Measurements from ENCODE around the gene FCRL3.

FCRL3 gene

DNA sequence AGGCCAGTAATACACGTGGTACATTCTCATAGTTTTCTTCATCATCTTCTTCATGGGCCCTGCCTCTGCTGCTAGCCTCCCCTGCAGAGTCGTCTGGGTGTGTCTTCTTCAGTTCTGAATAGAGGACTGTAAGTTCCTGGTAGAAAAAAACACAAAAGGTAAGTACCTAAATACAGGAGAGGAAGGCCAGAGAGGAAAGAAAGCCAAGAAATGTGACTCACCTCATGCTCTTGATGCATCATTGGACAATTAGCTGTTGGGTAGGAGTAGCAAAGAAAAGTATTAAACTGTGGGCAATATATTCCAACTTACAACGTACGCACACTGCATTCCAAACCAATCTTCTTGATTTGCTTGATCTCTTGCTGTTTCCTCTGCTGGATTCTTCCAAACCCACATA is 21.8 kb downstream of the FCRL3 start:
- DNase-seq (ENCODE audit: low read depth), result no peak

DNA sequence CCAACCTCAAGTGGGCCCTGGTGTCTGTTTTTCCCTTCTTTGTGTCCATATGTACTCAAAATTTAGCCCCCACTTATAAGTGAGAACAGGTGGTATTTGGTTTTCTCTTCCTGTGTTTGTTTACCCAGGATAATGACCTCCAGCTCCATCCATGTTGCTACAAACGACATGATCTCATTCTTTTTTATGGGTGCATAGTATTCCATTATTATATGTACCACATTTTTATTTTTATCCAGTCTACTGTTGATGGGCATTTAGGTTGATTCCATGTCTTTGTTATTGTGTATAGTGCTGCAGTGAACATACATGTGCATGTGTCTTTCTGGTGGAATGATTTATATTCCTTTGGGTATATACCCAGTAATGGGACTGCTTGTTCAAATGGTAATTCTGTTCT is 27.6 kb downstream of the FCRL3 start:
- DNase-seq (ENCODE audit: low read depth), result no peak

DNA sequence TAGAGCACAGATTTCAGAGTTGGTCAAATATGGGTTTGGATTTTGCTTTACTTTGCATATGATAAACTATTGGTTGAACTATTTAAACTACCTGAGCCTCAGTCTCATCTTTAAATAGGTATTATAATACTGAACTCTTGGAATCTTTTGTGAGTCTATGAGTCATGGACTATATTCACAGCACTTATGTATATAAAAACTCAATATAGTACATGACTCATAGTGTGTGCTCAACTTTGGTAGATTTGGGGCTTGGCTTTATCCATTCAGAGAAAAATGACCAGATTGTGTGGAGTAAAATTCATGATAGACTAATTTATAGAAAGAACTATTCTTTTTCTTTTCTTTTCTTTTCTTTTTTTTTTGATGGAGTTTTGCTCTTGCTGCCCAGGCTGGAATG is 28.7 kb downstream of the FCRL3 start:
- DNase-seq (ENCODE audit: low read depth), result no peak

DNA sequence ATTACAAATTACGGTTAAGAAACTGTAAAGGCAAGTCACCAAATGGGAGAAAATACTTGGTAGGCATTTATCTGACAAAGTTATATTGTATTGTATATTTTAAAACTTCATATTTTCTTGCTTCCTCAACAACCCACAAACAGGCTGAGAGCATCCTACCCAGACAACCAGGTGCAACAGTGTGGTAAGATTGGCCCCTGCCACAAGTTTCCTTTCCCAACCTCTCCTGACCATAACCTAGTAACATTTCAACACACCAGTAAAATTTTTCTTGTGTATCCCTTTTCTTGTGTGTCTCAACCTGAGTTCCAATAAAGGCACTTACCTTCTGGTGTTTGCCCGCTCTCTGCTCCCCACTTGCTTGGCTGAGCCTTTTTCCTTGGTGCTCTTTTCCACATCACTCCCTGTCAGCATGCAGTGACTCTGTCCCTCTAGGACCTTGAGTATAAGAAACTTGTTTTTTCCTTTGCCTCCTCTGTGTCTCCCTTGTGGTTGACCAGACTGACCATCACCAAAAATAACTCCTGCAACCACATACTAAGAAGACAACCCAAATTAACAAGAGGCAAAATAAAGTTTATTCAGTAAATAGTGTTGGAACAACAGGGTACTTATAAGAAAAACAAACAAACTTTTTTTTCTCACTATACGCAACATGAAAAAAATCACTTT is 40.9 kb downstream of the FCRL3 start:
- no peak for DNase-seq (ENCODE audit: low read depth)

DNA sequence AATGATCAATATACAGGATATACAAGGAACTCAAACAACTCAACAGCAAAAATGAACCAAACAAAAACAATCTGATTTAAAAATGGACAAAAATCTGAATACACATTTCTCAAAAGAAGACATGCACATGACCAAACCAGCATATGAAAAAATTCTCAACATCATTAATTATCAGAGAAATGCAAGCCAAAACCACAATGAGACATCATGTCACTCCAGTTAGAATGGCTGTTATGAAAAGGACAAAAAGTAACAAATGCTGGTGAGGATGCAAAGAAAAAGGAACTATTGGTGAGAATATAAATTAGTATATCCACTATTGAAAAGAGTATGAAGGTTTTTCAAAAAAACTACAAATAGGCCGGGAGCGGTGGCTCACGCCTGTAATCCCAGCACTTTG is 42.0 kb downstream of the FCRL3 start:
- DNase-seq (ENCODE audit: low read depth), result no peak

DNA sequence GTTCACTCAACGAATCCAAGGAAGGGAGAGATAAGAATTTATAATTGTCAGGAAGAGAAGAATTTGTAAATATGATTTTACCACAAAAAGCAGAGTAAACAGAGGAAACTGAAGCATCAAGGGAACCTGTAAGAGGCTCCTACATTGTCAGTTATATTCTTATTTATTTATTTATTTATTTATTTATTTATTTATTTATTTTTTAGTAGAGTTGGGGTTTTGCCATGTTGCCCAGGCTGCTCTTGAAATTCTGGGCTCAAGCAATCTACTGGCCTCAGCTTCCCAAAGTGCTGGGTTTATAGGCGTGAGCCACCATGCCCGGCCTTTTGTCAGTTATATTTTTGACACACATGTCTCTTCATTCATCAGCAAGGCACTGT is 47.1 kb downstream of the FCRL3 start:
- DNase-seq (ENCODE audit: low read depth), result no peak

DNA sequence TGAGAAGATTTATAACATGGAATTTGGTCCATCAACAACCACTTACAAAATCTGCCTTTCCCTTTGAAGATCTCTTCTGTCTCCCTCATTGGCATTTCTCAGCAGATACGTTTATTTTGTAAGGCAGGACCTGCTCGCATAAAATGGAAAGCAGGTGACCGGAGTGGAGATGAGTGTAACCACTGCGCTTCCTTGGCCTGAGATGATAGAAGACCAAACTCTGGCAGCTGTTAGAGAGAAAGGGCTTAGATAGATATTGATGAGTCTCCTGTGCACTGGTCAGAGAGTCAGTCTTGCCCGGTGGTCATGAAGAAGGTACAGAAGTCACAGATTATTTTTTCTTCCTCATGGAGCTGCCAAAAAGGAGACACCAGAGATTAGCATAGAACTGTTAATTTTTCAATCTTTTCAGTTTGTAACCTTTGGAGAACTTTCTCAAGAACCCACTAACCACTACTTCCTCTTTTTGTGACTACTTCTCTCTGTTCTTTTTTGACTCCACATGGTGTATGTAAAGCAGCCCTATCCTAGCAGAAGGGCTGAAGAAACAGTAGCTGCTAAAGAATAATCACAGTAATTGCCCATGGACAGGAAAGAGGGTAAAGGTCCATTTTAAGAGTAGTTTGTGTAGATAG is 47.6 kb downstream of the FCRL3 start:
- DNase-seq (ENCODE audit: low read depth), result no peak

DNA sequence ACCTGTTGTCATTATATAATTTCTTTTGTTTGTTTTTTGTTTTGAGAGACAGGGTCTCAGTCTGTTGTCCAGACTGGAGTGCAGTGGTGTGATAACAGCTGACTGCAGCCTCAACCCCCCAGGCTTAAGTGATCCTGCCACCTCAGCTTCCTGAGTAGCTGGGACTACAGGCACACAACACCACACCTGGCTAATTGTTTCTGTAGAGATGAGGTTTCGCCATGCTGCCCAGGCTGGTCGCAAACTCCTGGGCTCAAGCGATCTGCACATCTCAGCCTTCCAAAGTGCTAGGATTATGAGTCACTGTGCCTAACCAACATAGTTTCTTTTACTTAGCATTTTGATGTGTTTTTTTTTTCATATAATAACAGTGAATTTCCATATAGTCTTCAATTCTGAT is 52.3 kb downstream of the FCRL3 start:
- DNase-seq (ENCODE audit: low read depth), result no peak

DNA sequence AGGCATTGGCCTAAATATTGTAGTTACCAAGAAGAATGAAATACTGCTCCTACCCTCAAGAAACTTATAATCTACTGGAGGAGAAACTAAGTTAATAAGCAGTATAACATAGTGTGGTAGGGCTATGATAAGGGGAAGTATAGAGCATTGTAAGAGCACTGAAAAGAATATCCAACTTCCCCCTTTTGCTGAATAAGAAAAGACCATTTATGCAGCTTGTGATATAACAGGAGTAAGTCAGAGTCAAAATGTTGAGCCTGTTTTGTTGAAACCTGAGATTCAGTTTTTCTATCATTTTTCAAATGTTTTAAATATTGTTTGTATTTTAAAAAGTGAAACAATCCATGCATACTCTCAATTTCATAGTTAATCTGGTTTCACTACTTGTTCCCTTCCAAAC is 54.4 kb downstream of the FCRL3 start:
- DNase-seq (ENCODE audit: low read depth), result no peak

DNA sequence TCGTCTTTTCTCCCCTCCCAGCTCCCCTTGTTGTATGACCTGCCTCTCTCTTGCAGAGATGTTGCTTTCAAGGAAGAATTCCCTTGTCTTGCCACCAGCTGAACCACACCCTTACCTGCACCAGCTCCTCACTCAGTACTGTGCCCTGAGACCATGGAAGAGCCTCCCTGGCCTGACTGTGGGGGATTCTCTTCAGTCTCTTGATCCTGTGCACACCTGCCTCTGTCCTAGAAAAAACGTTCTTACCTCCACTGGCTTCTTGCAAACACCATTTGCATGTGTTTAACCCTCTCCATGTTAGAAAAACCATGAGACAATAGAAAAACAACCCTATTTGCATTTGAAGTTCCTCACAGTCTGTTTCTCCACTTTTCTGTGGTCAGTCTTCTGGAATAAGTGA is 59.4 kb downstream of the FCRL3 start:
- DNase-seq (ENCODE audit: low read depth), result no peak

DNA sequence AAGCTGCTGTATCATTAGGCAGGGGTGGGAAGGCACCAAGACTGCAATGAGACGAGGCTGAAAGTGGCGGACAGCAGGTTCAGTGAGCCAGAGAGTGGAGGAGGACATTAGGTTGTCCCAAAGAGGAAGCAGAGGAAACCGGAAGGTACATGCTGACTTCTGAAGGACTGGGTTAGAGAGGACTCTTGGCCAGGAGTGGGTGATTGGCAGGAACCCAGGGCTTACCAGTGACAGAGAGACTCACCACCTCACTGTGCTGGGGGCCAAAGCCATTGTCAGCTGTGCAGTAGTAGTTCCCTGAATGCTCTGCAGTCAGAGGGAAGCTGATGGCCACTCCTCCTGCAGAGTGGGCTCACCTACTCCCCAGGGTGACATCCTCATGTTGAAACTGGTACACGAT is 60.8 kb downstream of the FCRL3 start:
- DNase-seq (ENCODE audit: low read depth), result no peak

DNA sequence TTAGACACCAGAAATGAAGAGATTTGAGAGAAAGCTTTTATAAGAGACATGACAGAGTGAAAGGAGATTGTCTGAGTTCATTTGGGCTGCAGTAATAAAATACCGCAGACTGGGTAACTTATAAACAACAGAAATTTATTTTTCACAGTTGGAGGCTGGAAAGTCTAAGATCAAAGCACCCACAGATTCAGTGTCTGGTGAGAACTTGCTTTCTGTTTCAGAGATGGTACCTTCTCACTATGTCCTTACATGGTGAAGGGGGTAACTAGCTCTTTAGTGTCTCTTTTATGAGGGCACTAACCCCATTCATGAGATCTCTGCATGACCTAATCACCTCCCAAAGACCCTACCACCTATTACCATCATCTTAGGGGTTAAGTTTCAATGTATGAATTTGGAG is 71.8 kb downstream of the FCRL3 start:
- no peak for DNase-seq (ENCODE audit: low read depth)

All from activated T-helper 9 cell treated with anti-CD3 and anti-CD28 coated beads, Interleukin-2, amount 50 U/mL, for 16 hours (primary cell).